ENCODE results near the gene ZNF771.

The ZNF771 gene

GRCh38 chr16:30397776-30398660 is 9.4 kb upstream of the ZNF771 start:
- no peak for DNase-seq (ENCODE audit: low read depth, low spot score)

GRCh38 chr16:30398661-30399434 is 8.6 kb upstream of the ZNF771 start:
- H3K27ac ChIP-seq, result no peak overlapping the region

More at GRCh38 chr16:30397776-30398660, 9.4 kb upstream of the ZNF771 start:
- H3K27ac ChIP-seq, result no peak overlapping the region

GRCh38 chr16:30399435-30400186 is 7.8 kb upstream of the ZNF771 start:
- no peak for DNase-seq (ENCODE audit: low read depth, low spot score)
- H3K27ac ChIP-seq, result peak overlapping the region; percentile 45

More at GRCh38 chr16:30398661-30399434, 8.6 kb upstream of the ZNF771 start:
- no peak for DNase-seq (ENCODE audit: low read depth, low spot score)

- H3K27ac ChIP-seq, result no peak overlapping the region
- DNase-seq (ENCODE audit: low read depth, low spot score), result no peak
These were observed 5.5 kb upstream of the ZNF771 start for GRCh38 chr16:30401768-30402425.

- no peak for DNase-seq (ENCODE audit: low read depth, low spot score)
- no peak overlapping the region for H3K27ac ChIP-seq
These were observed 658 bp upstream of the ZNF771 start for GRCh38 chr16:30406795-30407101.

- peak overlapping the region; percentile 20 for H3K27ac ChIP-seq
- no peak for DNase-seq (ENCODE audit: low read depth, low spot score)
These were observed 563 bp downstream of the ZNF771 start for GRCh38 chr16:30407804-30408534.

GRCh38 chr16:30409125-30410060 is 2.0 kb downstream of the ZNF771 start:
- no peak for DNase-seq (ENCODE audit: low read depth, low spot score)
- no peak overlapping the region for H3K27ac ChIP-seq

GRCh38 chr16:30413112-30413806 is 5.9 kb downstream of the ZNF771 start:
- no peak for DNase-seq (ENCODE audit: low read depth, low spot score)

GRCh38 chr16:30414159-30414558 is 6.8 kb downstream of the ZNF771 start:
- DNase-seq (ENCODE audit: low read depth, low spot score), result no peak
- H3K27ac ChIP-seq, result peak overlapping the region; percentile 35

More at GRCh38 chr16:30413112-30413806, 5.9 kb downstream of the ZNF771 start:
- peak overlapping the region; percentile 35 for H3K27ac ChIP-seq

- no peak for DNase-seq (ENCODE audit: low read depth, low spot score)
- H3K27ac ChIP-seq, result no peak overlapping the region
These were observed 8.7 kb downstream of the ZNF771 start for GRCh38 chr16:30416047-30416603.

GRCh38 chr16:30416624-30417528 is 9.5 kb downstream of the ZNF771 start:
- peak overlapping the region; percentile 61 for H3K27ac ChIP-seq
- DNase-seq (ENCODE audit: low read depth, low spot score), result no peak

GRCh38 chr16:30417529-30418349 is 10.3 kb downstream of the ZNF771 start:
- peak; percentile 78 for DNase-seq (ENCODE audit: low read depth, low spot score)
- peak overlapping the region; percentile 61 for H3K27ac ChIP-seq

- peak overlapping the region; percentile 61 for H3K27ac ChIP-seq
- no peak for DNase-seq (ENCODE audit: low read depth, low spot score)
These were observed 11.2 kb downstream of the ZNF771 start for GRCh38 chr16:30418350-30419181.

GRCh38 chr16:30421010-30421409 is 13.6 kb downstream of the ZNF771 start:
- no peak overlapping the region for H3K27ac ChIP-seq

GRCh38 chr16:30428055-30428454 is 20.6 kb downstream of the ZNF771 start:
- no peak overlapping the region for H3K27ac ChIP-seq
- no peak for DNase-seq (ENCODE audit: low read depth, low spot score)

More at GRCh38 chr16:30421010-30421409, 13.6 kb downstream of the ZNF771 start:
- no peak for DNase-seq (ENCODE audit: low read depth, low spot score)

Measured in epithelial cell of prostate (primary cell).